Neural cell (in vitro differentiated cells): Measurements from ENCODE around the gene TMEM59L.

Experiments used
- EP300 ChIP-seq: fragments of 450-650 bp; conservative IDR thresholded peaks from 2 replicates; pipeline ENCODE4 v1.6.1; 2014; ENCODE audit warnings: antibody characterized with exemption, mild to moderate bottlenecking, moderate library complexity; ENCODE audit not compliant: poor library complexity, severe bottlenecking
- TAF1 ChIP-seq: IDR thresholded peaks from 2 replicates; pipeline ENCODE4 v1.6.1; 2012; ENCODE audit warnings: low read depth
- TF ChIP-seq, protein P1 (sequence below): fragments of 450-650 bp; IDR thresholded peaks from 2 replicates; pipeline ENCODE4 v1.5.1; 2014; ENCODE audit warnings: antibody characterized with exemption, mild to moderate bottlenecking, moderate library complexity; ENCODE audit not compliant: poor library complexity, severe bottlenecking

DNA sequence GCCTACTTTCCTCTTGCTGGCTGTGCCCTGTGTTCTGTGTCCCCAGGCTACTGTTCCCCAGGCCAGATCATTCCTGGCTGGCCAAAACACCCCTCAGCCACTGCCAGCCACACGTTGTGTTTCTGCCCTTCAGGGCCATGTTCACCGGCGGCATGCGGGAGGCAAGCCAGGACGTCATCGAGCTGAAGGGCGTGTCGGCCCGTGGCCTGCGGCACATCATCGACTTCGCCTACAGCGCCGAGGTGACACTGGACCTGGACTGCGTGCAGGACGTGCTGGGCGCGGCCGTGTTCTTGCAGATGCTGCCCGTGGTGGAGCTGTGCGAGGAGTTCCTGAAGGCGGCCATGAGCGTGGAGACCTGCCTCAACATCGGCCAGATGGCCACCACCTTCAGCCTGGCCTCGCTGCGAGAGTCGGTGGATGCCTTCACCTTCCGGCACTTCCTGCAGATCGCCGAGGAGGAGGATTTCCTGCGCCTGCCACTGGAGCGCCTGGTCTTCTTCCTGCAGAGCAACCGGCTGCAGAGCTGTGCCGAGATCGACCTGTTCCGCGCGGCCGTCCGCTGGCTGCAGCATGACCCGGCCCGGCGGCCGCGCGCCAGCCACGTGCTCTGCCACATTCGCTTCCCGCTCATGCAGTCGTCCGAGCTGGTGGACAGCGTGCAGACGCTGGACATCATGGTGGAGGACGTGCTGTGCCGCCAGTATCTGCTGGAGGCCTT, 55.0 kb downstream of the TMEM59L start:
- TF ChIP-seq, protein P1, sequence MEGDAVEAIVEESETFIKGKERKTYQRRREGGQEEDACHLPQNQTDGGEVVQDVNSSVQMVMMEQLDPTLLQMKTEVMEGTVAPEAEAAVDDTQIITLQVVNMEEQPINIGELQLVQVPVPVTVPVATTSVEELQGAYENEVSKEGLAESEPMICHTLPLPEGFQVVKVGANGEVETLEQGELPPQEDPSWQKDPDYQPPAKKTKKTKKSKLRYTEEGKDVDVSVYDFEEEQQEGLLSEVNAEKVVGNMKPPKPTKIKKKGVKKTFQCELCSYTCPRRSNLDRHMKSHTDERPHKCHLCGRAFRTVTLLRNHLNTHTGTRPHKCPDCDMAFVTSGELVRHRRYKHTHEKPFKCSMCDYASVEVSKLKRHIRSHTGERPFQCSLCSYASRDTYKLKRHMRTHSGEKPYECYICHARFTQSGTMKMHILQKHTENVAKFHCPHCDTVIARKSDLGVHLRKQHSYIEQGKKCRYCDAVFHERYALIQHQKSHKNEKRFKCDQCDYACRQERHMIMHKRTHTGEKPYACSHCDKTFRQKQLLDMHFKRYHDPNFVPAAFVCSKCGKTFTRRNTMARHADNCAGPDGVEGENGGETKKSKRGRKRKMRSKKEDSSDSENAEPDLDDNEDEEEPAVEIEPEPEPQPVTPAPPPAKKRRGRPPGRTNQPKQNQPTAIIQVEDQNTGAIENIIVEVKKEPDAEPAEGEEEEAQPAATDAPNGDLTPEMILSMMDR, result no peak
- TF ChIP-seq TAF1, result no peak
- no peak for TF ChIP-seq EP300
